Bronchial epithelial cell (primary cell): ENCODE results near the gene FNDC1. TPM values are rescaled to one million over a fixed set of nuclear protein-coding genes. Genes with fewer than 3 reads are reported as not detected.

ENCODE experiments used
- DNase-seq: peaks from one replicate; pipeline ENCODE4 v3.0.0-alpha.2; 2010; ENCODE audit warnings: low read depth
- FAIRE-seq: peaks from 2 replicates; lab custom pipeline; 2011; peaks lifted over from hg19 to GRCh38; lab: Jason Lieb, UNC
- H3K27me3 ChIP-seq: 2 replicates; pipeline ENCODE4 v1.5.1; 2011; ENCODE audit warnings: low read length; ENCODE audit not compliant: control insufficient read depth, insufficient read depth
- H3K36me3 ChIP-seq: 2 replicates; pipeline ENCODE4 v1.5.1; 2011; ENCODE audit warnings: low read length; ENCODE audit not compliant: control insufficient read depth, insufficient read depth
- H3K4me3 ChIP-seq: 2 replicates; pipeline ENCODE4 v1.5.1; 2011; ENCODE audit warnings: mild to moderate bottlenecking, low read depth, low read length, control low read depth
- CTCF ChIP-seq: IDR thresholded peaks from 2 replicates; pipeline ENCODE4 v1.5.1; 2011; ENCODE audit warnings: mild to moderate bottlenecking, moderate library complexity, low read length, control low read depth, inconsistent platforms; ENCODE audit not compliant: insufficient read depth, severe bottlenecking
- total RNA-seq: library from RNA; depleted of rRNA; stranded (reverse); fragments of >200 nt; gene quantifications from 2 replicates; pipeline ENCODE4 v1.2.1, GENCODE V29; 2014

FNDC1 gene
- total RNA-seq, 1 donor from 2014 or later: not detected

GRCh38 chr6:159125951-159126352 lies 43.2 kb upstream of the FNDC1 start:
- DNase-seq: no peak
- Histone ChIP-seq H3K4me3 (no peak overlapping the region), H3K36me3 (no peaks in the 10 kb centered on the region), H3K27me3 (peaks cover 2% of the 10 kb centered on the region)
- TF ChIP-seq CTCF: no peak
- FAIRE-seq: peak; percentile 52

- no peak for TF ChIP-seq CTCF
- H3K4me3 ChIP-seq: no peak overlapping the region
- no peaks in the 10 kb centered on the region for H3K36me3 ChIP-seq
- FAIRE-seq (no peak), DNase-seq (no peak)
- H3K27me3 ChIP-seq: no peaks in the 10 kb centered on the region
These were observed 42.6 kb upstream of the FNDC1 start for GRCh38 chr6:159126590-159126989.

- Histone ChIP-seq H3K36me3 (no peaks in the 10 kb centered on the region), H3K27me3 (no peaks in the 10 kb centered on the region), H3K4me3 (no peak overlapping the region)
- FAIRE-seq: no peak
- no peak for TF ChIP-seq CTCF
- no peak for DNase-seq
These were observed 41.5 kb upstream of the FNDC1 start for GRCh38 chr6:159127701-159128100.

GRCh38 chr6:159128978-159129377 lies 40.2 kb upstream of the FNDC1 start:
- no peak for TF ChIP-seq CTCF
- no peak for DNase-seq
- Histone ChIP-seq H3K36me3 (no peaks in the 10 kb centered on the region), H3K4me3 (no peak overlapping the region), H3K27me3 (no peaks in the 10 kb centered on the region)
- FAIRE-seq: no peak

GRCh38 chr6:159130846-159131245 lies 38.4 kb upstream of the FNDC1 start:
- TF ChIP-seq CTCF: no peak
- peaks cover 1% of the 10 kb centered on the region for H3K27me3 ChIP-seq
- FAIRE-seq: no peak
- no peaks in the 10 kb centered on the region for H3K36me3 ChIP-seq
- DNase-seq: no peak
- no peak overlapping the region for H3K4me3 ChIP-seq

GRCh38 chr6:159131709-159132108 lies 37.5 kb upstream of the FNDC1 start:
- FAIRE-seq (no peak), DNase-seq (no peak)
- Histone ChIP-seq H3K36me3 (no peaks in the 10 kb centered on the region), H3K27me3 (peaks cover 1% of the 10 kb centered on the region), H3K4me3 (no peak overlapping the region)
- TF ChIP-seq CTCF: no peak
